ENCODE results near the gene GTF3C5.
"Not testable (repeated sequence)": the region's sequence is repeated elsewhere in the genome, so short reads cannot be mapped to it uniquely, and the experiment has no call there.

The GTF3C5 gene

GRCh38 chr9:133081957-133082644, 51.3 kb downstream of the GTF3C5 start:
- not testable (repeated sequence) for H3K4me3 ChIP-seq (ENCODE audit: low read length in 2 of 2); H3K4me1 ChIP-seq (ENCODE audit: control insufficient read depth, insufficient read depth, low read length); H3K9ac ChIP-seq (ENCODE audit: low read length in 2 of 2); H3K9me3 ChIP-seq (ENCODE audit: control insufficient read depth in 2 of 2, low read length in 2 of 2); H3K36me3 ChIP-seq (ENCODE audit: control insufficient read depth in 2 of 2, insufficient read depth in 2 of 2, low read length in 2 of 2); H3K27me3 ChIP-seq (ENCODE audit: control insufficient read depth in 1 of 2, insufficient read depth in 2 of 2, low read length in 2 of 2); H3K27ac ChIP-seq (ENCODE audit: low read length)

- H3K4me3 ChIP-seq (ENCODE audit: low read length in 2 of 2); H3K4me1 ChIP-seq (ENCODE audit: control insufficient read depth, insufficient read depth, low read length); H3K27me3 ChIP-seq (ENCODE audit: control insufficient read depth in 1 of 2, insufficient read depth in 2 of 2, low read length in 2 of 2); H3K36me3 ChIP-seq (ENCODE audit: control insufficient read depth in 2 of 2, insufficient read depth in 2 of 2, low read length in 2 of 2); H3K27ac ChIP-seq (ENCODE audit: low read length); H3K9ac ChIP-seq (ENCODE audit: low read length in 2 of 2); H3K9me3 ChIP-seq (ENCODE audit: control insufficient read depth in 2 of 2, low read length in 2 of 2): not testable (repeated sequence)
These were observed 52.9 kb downstream of the GTF3C5 start for GRCh38 chr9:133083688-133084087.

GRCh38 chr9:133086212-133086860, 55.5 kb downstream of the GTF3C5 start:
- H3K4me1 ChIP-seq (ENCODE audit: control insufficient read depth, insufficient read depth, low read length); H3K27me3 ChIP-seq (ENCODE audit: control insufficient read depth in 1 of 2, insufficient read depth in 2 of 2, low read length in 2 of 2); H3K27ac ChIP-seq (ENCODE audit: low read length); H3K4me3 ChIP-seq (ENCODE audit: low read length in 2 of 2); H3K9me3 ChIP-seq (ENCODE audit: control insufficient read depth in 2 of 2, low read length in 2 of 2); H3K9ac ChIP-seq (ENCODE audit: low read length in 2 of 2); H3K36me3 ChIP-seq (ENCODE audit: control insufficient read depth in 2 of 2, insufficient read depth in 2 of 2, low read length in 2 of 2): not testable (repeated sequence)

DNA sequence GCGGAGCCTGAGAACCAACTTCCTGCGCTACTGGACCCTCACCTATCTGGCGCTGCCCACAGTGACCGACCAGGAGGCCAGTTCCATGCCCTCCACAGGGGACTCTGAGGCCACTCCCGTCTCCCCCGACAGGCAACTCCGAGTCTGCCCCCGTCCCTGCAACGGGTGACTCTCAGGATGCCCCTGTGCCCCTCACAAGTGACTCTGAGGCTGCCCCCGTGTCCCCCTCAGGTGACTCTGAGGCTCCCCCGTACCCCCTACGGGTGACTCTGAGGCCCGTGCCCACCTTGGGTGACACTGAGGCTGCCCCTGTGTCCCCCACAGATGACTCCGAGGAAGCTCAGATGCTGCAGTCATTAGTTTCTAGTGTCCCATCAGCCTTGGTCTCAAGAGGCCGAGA, 56.1 kb downstream of the GTF3C5 start:
- Histone ChIP-seq H3K36me3 (ENCODE audit: control insufficient read depth in 2 of 2, insufficient read depth in 2 of 2, low read length in 2 of 2) (no peaks in the 10 kb centered on the region), H3K4me1 (ENCODE audit: control insufficient read depth, insufficient read depth, low read length) (no peaks in the 10 kb centered on the region), H3K9ac (ENCODE audit: low read length in 2 of 2) (no peak overlapping the region), H3K27ac (ENCODE audit: low read length) (no peak overlapping the region), H3K27me3 (ENCODE audit: control insufficient read depth in 1 of 2, insufficient read depth in 2 of 2, low read length in 2 of 2) (no peaks in the 10 kb centered on the region), H3K4me3 (ENCODE audit: low read length in 2 of 2) (no peak overlapping the region), H3K9me3 (ENCODE audit: control insufficient read depth in 2 of 2, low read length in 2 of 2) (no peaks in the 10 kb centered on the region)

- Histone ChIP-seq H3K27ac (ENCODE audit: low read length) (no peak overlapping the region), H3K36me3 (ENCODE audit: control insufficient read depth in 2 of 2, insufficient read depth in 2 of 2, low read length in 2 of 2) (no peaks in the 10 kb centered on the region), H3K27me3 (ENCODE audit: control insufficient read depth in 1 of 2, insufficient read depth in 2 of 2, low read length in 2 of 2) (no peaks in the 10 kb centered on the region), H3K9ac (ENCODE audit: low read length in 2 of 2) (no peak overlapping the region), H3K9me3 (ENCODE audit: control insufficient read depth in 2 of 2, low read length in 2 of 2) (no peaks in the 10 kb centered on the region), H3K4me3 (ENCODE audit: low read length in 2 of 2) (no peak overlapping the region), H3K4me1 (ENCODE audit: control insufficient read depth, insufficient read depth, low read length) (no peaks in the 10 kb centered on the region)
These were observed 56.8 kb downstream of the GTF3C5 start for GRCh38 chr9:133087429-133088145.

GRCh38 chr9:133088146-133088750, 57.5 kb downstream of the GTF3C5 start:
- Histone ChIP-seq H3K27ac (ENCODE audit: low read length) (no peak overlapping the region), H3K9ac (ENCODE audit: low read length in 2 of 2) (no peak overlapping the region), H3K4me1 (ENCODE audit: control insufficient read depth, insufficient read depth, low read length) (no peaks in the 10 kb centered on the region), H3K4me3 (ENCODE audit: low read length in 2 of 2) (no peak overlapping the region), H3K36me3 (ENCODE audit: control insufficient read depth in 2 of 2, insufficient read depth in 2 of 2, low read length in 2 of 2) (no peaks in the 10 kb centered on the region), H3K9me3 (ENCODE audit: control insufficient read depth in 2 of 2, low read length in 2 of 2) (peaks cover 0 to 3% of the 10 kb centered on the region in 2 donors), H3K27me3 (ENCODE audit: control insufficient read depth in 1 of 2, insufficient read depth in 2 of 2, low read length in 2 of 2) (no peaks in the 10 kb centered on the region)

- Histone ChIP-seq H3K27me3 (ENCODE audit: control insufficient read depth in 1 of 2, insufficient read depth in 2 of 2, low read length in 2 of 2) (no peaks in the 10 kb centered on the region), H3K4me3 (ENCODE audit: low read length in 2 of 2) (no peak overlapping the region), H3K36me3 (ENCODE audit: control insufficient read depth in 2 of 2, insufficient read depth in 2 of 2, low read length in 2 of 2) (no peaks in the 10 kb centered on the region), H3K4me1 (ENCODE audit: control insufficient read depth, insufficient read depth, low read length) (no peaks in the 10 kb centered on the region), H3K27ac (ENCODE audit: low read length) (no peak overlapping the region), H3K9ac (ENCODE audit: low read length in 2 of 2) (no peak overlapping the region), H3K9me3 (ENCODE audit: control insufficient read depth in 2 of 2, low read length in 2 of 2) (peaks cover 0 to 3% of the 10 kb centered on the region in 2 donors)
These were observed 58.0 kb downstream of the GTF3C5 start for GRCh38 chr9:133088756-133089155.

DNA sequence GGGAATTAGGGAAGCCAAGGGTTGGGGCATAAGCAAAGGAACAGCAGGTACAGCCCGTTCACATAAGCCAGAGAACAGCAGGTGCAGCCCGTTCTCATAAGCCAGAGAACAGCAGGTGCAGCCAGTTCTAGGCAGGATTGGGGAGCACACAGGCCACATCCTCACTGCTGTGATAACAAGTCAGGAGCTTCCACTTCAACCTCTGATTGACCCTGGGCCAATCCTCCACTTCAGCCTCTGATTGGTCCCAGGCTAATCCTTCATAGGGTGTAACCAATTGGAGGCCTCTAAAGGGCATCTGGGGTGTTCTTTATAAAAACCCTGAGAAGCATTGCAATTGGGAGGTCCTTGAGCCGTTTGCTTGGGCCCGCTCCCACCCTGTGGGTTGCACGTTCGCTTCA, 58.5 kb downstream of the GTF3C5 start:
- H3K36me3 ChIP-seq (ENCODE audit: control insufficient read depth in 2 of 2, insufficient read depth in 2 of 2, low read length in 2 of 2) = no peaks in the 10 kb centered on the region
- H3K27ac ChIP-seq (ENCODE audit: low read length) = no peak overlapping the region
- H3K4me3 ChIP-seq (ENCODE audit: low read length in 2 of 2) = no peak overlapping the region
- H3K9ac ChIP-seq (ENCODE audit: low read length in 2 of 2) = no peak overlapping the region
- no peaks in the 10 kb centered on the region for H3K27me3 ChIP-seq (ENCODE audit: control insufficient read depth in 1 of 2, insufficient read depth in 2 of 2, low read length in 2 of 2)
- H3K9me3 ChIP-seq (ENCODE audit: control insufficient read depth in 2 of 2, low read length in 2 of 2) = peaks cover 0 to 3% of the 10 kb centered on the region in 2 donors
- H3K4me1 ChIP-seq (ENCODE audit: control insufficient read depth, insufficient read depth, low read length) = no peaks in the 10 kb centered on the region

GRCh38 chr9:133090187-133090586, 59.4 kb downstream of the GTF3C5 start:
- Histone ChIP-seq H3K9ac (ENCODE audit: low read length in 2 of 2) (no peak overlapping the region), H3K27ac (ENCODE audit: low read length) (no peak overlapping the region), H3K36me3 (ENCODE audit: control insufficient read depth in 2 of 2, insufficient read depth in 2 of 2, low read length in 2 of 2) (no peaks in the 10 kb centered on the region), H3K4me3 (ENCODE audit: low read length in 2 of 2) (no peak overlapping the region), H3K27me3 (ENCODE audit: control insufficient read depth in 1 of 2, insufficient read depth in 2 of 2, low read length in 2 of 2) (no peaks in the 10 kb centered on the region), H3K4me1 (ENCODE audit: control insufficient read depth, insufficient read depth, low read length) (no peaks in the 10 kb centered on the region), H3K9me3 (ENCODE audit: control insufficient read depth in 2 of 2, low read length in 2 of 2) (peaks cover 0 to 3% of the 10 kb centered on the region in 2 donors)

DNA sequence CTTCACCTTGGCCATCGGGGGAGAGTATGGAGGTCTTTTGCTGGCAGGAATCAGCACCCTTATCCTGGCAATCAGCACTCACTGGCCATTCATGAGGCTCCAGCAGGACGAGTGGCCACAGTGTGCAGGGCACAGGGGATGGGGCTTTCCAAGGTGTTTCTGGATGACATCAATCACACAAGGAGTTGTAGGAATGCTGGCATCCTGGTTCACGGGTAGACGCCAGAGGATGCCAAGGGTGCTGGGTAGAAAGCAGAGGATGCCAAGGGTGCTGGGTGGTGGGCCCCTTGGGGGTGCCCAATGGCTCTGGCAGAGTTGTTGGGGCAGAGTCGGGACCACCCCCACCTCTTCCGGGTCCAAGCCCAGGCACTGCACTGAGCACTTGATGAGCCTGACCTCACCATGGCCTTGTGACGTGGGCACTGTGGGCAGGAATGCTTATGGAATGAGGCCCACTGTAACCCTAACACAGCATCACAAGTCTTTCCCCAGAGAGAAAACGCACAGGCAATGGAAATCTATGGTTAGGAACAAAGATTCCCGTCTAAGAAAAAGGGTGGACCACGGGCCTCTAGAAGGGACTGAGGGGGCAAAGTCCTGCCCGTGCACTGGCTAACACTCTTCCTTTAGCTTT, 60.1 kb downstream of the GTF3C5 start:
- Histone ChIP-seq H3K4me1 (ENCODE audit: control insufficient read depth, insufficient read depth, low read length) (no peaks in the 10 kb centered on the region), H3K9ac (ENCODE audit: low read length in 2 of 2) (no peak overlapping the region), H3K9me3 (ENCODE audit: control insufficient read depth in 2 of 2, low read length in 2 of 2) (peaks cover 0 to 8% of the 10 kb centered on the region in 2 donors), H3K36me3 (ENCODE audit: control insufficient read depth in 2 of 2, insufficient read depth in 2 of 2, low read length in 2 of 2) (no peaks in the 10 kb centered on the region), H3K27me3 (ENCODE audit: control insufficient read depth in 1 of 2, insufficient read depth in 2 of 2, low read length in 2 of 2) (no peaks in the 10 kb centered on the region), H3K27ac (ENCODE audit: low read length) (no peak overlapping the region), H3K4me3 (ENCODE audit: low read length in 2 of 2) (no peak overlapping the region)

All from stomach smooth muscle (tissue), 2 donors.